Adrenal gland (tissue), 5 donors: ENCODE measurements around the gene UBE2E2.

ENCODE experiments used
- CTCF ChIP-seq, 6 experiments: fragments of 450-650 bp in 4 of 6; fragments of 200-600 bp in 2 of 6; sonication (generic) in 1 of 6; IDR thresholded peaks; 1 replicate in 5 of 6; 2 replicates in 1 of 6; pipeline versions ENCODE4 v1.5.1 to v1.8.0; 2016 to 2021; ENCODE audit warnings: antibody characterized with exemption in 6 of 6, mild to moderate bottlenecking in 2 of 6, moderate library complexity in 1 of 6
- POLR2A ChIP-seq, 2 donors: fragments of 450-650 bp; IDR thresholded peaks; one replicate each; pipeline ENCODE4 v1.6.1; 2017; ENCODE audit warnings: antibody characterized with exemption in 2 of 2, mild to moderate bottlenecking in 2 of 2, moderate library complexity in 1 of 2
- donor health status: DM: no; HTN: no; CAD: no.

DNA sequence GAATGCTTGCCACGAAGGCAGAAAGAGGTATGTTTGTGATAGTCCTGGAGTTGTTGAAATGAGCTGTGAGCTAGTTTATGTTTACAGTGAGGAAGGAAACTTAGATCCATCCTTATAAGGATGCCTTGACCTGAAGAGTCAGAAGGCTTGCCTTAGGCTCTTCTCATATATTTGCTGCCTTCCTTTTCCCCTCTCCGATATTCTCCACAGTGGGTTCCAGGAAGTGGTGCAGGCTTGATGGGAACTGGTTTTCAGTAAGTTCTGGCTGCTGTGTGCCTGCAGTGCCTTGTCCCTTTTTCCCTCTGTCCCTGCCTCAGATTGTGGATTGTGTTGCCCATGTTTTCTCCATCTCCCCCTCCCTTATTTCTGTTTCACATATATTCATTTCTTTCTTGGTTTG, 315.3 kb downstream of the UBE2E2 start:
- TF ChIP-seq CTCF (IDR thresholded peaks at IDR 0.05) (no peak), POLR2A (IDR thresholded peaks at IDR 0.05) (no peak)
